ENCODE measurements around the gene ETS1. TPM values are rescaled to one million over a fixed set of nuclear protein-coding genes. Genes with fewer than 3 reads are reported as not detected.
A peak's percentile ranks its signal among the peaks of the same experiment; 100 is the strongest.

Gene ETS1
- total and polyA plus RNA-seq, 2 experiments from 2014 or later, result 25.6 to 52.6 TPM

- TF ChIP-seq EZH2 (IDR thresholded peaks at IDR 0.05; ENCODE audit: low read depth, unreplicated experiment) (no peak), EZH2phosphoT487 (IDR thresholded peaks at IDR 0.05; ENCODE audit: unreplicated experiment) (no peak), ETS1 (IDR thresholded peaks at IDR 0.05) (no peak)
These were observed 35.7 kb upstream of the ETS1 start (continued) for GRCh38 chr11:128623091-128623490.

- Mint-ChIP-seq H3K36me3 (ENCODE audit: low read depth) (no peaks in the 10 kb centered on the region), H3K27ac (no peak overlapping the region), H3K9me3 (no peaks in the 10 kb centered on the region), H3K4me3 (no peak overlapping the region), H3K4me1 (peaks cover 43% of the 10 kb centered on the region), H3K27me3 (ENCODE audit: insufficient read depth, low read depth, poor library complexity) (peaks cover 19% of the 10 kb centered on the region)
- H3K9me2 ChIP-seq (ENCODE audit: insufficient read depth), result no peaks in the 10 kb centered on the region
- H3K36me3 ChIP-seq (ENCODE audit: insufficient read depth), result no peaks in the 10 kb centered on the region
- H3K4me3 ChIP-seq, result no peak overlapping the region
- peak; percentile 22 for ATAC-seq
- H3F3A ChIP-seq (replicated peaks; ENCODE audit: low read depth), result no peaks in the 10 kb centered on the region
- TF ChIP-seq CTCF (conservative IDR thresholded peaks at IDR 0.05; ENCODE audit: low read depth in 2 of 2) (no peak), NANOG (IDR thresholded peaks at IDR 0.05; ENCODE audit: borderline replicate concordance) (no peak), CREB1 (CRISPR knock-in tag; IDR thresholded peaks at IDR 0.05; ENCODE audit: low read depth) (no peak), ETS1 (IDR thresholded peaks at IDR 0.05) (no peak), ZNF331 (CRISPR knock-in tag; IDR thresholded peaks at IDR 0.05; ENCODE audit: low read depth) (no peak), EZH2 (IDR thresholded peaks at IDR 0.05; ENCODE audit: low read depth, unreplicated experiment) (no peak)
- peak overlapping the region; percentile 74 for H2AFZ ChIP-seq
- H3K27me3 ChIP-seq (ENCODE audit: insufficient read depth), result no peaks in the 10 kb centered on the region
- H3K79me2 ChIP-seq (replicated peaks; ENCODE audit: insufficient read depth), result no peaks in the 10 kb centered on the region
- no peak overlapping the region for H3K27ac ChIP-seq (ENCODE audit: low read depth)
- peaks cover 38% of the 10 kb centered on the region for H3K4me1 ChIP-seq (ENCODE audit: insufficient read depth)
- H3K4me2 ChIP-seq, result 0 out of 2 replicates have a peak overlapping the region, but pooled peaks have one; percentile 29
- no peaks in the 10 kb centered on the region for H4K20me1 ChIP-seq (replicated peaks; ENCODE audit: insufficient read depth)
- no peak for DNase-seq (ENCODE audit: low spot score)
These were observed 34.5 kb upstream of the ETS1 start for GRCh38 chr11:128621601-128622501.
